Measurements from ENCODE around the gene POMT2. TPM values are rescaled to one million over a fixed set of nuclear protein-coding genes. Genes with fewer than 3 reads are reported as not detected.

POMT2 gene
- total RNA-seq, 1 experiment from 2014 or later = 11.7 TPM

DNA sequence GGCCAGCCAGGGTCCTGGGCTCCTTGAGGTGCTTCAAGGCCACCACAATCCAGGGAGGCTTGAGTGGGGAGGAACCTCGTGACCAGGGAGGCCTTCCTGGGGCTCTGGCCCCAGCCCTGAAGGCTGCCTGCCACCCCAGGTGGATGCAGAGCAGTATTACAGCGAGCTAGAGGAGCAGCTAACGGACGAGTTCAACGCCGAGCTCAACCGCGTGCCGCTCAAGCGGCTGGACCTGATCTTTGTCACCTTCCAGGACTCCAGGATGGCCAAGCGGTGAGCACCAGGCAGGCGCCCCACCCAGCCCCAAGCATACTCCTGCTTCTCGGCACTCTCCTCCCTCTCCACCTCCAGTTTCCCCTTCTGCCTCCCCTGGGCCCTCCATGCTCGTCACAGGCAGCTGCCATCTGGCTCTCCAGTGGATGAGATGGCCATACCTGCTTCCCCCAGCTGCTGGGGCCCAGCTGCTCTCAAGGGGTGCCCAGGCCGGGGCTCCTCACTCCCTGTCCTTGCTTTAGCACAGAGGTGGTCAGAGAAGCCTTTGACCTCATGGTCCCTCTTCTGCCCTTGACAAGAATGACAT is 80.3 kb downstream of the POMT2 start:
- no peak for DNase-seq (ENCODE audit: low read depth)

DNA sequence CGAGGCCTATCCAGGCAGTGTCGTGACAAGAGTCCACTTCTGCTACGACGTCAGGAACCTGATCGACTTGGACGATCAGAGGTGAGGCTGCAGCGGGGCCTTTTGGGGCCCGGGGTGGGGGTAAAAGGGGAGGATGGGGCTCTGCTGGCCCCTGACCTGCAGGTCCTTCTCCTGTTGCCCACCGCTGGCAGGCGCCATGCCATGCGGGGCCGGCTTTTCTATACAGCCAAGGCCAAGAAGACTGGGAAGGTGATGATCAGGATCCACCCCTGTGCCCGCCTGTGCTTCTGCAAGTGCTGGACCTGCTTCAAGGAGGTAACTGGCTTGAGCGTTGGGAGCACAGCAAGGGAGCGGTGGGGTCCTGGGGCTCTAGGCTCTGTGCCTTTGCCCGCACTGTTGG is 81.3 kb downstream of the POMT2 start:
- no peak for DNase-seq (ENCODE audit: low read depth)

DNA sequence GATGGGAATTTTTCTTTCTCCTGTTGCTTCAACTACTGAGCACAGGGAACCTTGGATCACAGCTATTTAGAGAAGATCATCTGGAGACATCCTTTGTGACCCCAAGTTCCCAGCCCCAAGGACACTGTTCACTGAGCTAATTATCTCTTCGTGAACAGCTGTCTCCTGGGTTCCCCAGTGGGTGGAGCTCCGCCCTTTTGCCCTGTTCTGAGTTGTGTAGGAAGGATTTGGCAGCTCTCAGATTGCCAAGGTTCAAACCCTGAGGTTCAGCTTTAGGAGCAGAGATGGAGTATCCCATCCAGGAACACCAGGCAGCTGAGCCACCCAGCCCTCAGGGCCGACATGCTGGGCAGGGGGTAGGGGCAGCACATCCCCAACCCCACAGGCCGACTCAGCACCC is 81.7 kb downstream of the POMT2 start:
- DNase-seq (ENCODE audit: low read depth) = no peak

DNA sequence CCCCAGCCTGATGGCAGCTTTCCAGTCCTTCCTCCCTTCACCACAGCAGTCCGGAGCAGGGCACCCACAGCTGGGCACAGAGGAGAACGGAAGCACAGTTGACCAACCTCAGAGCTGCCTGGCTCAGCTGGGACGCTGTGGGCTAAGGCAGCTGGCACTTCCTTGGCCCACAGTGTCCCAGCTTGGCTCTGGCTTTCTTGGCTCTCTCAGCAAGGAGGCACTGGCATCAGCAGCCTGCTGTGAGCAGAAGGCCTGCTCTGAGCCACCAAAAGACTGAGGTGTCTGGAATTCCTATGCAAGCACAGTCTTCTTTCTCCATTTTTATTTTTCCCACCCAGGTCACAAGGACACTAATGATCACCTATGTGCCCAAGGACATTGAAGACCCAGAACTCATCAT is 82.3 kb downstream of the POMT2 start:
- no peak for DNase-seq (ENCODE audit: low read depth)

DNA sequence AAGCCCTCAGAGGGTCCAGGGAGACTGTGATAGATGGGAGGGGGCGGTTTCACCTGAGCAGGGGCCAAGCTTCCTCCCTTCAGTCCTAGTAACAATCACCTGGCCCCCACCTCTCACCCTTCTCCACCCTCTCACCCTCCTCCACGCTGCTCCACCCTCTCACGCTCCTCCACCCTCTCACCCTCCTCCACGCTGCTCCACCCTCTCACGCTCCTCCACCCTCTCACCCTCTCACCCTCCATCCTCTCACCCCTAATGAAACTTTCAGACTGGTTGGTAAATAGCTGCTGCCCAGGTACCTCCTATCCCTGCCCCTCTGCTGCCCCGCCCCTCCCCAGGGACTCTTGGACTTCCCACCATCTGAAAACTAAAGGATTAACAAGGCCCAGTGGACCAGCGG is 83.9 kb downstream of the POMT2 start:
- no peak for DNase-seq (ENCODE audit: low read depth)

DNA sequence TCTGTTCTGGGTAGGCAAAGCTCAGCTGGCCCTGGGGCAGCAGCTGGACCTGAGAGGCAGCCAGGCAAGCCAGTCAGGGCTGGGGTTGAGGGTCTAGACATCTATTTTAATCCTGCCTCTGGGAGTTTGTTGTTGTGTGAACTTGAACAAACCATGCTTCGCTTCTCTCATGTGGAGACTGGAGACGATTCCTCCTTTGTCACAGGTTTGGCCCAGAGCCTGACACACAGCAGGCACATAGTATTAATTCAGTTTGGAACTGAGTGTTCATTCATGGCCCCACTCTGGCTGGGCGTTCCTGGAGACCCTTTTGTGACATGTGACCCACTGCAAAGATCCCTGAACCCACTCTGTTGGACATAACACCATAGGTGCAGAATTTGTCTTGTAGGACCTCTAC is 89.0 kb downstream of the POMT2 start:
- DNase-seq (ENCODE audit: low read depth) = no peak

DNA sequence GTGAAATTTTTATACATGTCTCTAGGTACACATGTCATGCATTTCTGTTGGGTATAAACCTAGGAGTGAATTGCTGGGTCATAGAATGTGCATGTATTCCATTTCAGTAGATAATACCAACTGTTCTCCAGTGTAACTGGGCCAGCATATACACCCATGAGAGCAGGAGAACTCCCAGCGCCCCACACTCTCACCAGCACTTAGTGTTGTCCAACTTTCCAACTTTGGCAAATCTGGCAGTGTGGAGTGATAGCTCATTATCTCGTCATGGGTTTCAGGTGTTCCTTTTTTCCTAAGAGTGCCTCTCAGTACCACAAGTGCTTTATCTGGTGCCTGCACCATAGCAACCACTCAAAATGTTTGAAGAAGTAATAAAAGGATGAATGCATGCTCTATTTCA is 89.8 kb downstream of the POMT2 start:
- no peak for DNase-seq (ENCODE audit: low read depth)

DNA sequence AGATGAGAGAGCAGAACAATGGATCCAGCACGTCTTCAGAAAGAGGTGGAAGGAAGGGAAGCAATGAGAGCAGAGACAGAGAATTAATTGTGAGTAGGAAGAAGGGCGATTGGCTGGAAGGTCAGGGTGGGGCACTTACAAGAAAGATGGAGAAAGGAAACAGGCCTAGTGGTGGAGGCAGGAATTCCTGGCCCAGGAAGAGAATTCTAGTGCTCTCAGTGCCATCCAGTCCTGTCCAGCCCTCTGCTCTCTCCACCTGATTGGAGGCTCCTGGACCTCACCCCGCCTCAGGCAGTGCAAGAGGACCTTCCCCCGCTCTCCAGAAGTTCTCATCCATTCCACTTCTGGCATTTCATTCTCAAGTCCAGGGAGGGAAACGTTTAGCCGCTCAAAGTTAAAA is 92.6 kb downstream of the POMT2 start:
- DNase-seq (ENCODE audit: low read depth) = no peak

DNA sequence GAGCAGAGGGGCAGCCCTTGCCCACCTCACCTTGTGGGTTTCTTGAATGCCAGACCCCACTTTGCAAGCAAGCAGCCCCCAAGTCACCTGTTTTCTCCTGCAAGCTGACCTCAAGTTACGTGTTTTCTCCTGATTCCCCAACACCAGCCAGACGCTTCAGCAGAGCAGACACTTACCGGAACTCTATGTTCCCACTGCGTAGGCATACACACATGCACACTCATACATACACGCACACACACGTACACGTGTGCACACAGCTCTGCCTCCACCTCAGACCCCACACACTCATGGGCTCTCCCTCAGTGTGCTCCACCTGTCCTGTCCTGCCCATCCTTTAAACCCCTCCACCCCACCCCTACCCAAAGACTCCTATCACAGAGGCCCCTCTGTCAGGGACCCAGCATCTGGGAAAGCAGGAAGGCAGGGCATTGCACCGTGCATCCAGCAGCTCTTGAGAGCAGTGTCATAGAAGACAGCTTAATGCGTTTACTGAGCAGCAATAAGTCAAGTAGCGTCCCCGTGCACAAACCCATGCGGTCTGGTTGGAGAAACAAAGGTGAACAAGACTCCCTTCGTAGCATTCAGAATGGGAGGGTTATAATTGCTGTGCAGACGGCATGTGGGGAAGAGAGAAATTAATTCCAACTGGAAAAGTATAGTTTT is 94.7 kb downstream of the POMT2 start:
- no peak for DNase-seq (ENCODE audit: low read depth)

DNA sequence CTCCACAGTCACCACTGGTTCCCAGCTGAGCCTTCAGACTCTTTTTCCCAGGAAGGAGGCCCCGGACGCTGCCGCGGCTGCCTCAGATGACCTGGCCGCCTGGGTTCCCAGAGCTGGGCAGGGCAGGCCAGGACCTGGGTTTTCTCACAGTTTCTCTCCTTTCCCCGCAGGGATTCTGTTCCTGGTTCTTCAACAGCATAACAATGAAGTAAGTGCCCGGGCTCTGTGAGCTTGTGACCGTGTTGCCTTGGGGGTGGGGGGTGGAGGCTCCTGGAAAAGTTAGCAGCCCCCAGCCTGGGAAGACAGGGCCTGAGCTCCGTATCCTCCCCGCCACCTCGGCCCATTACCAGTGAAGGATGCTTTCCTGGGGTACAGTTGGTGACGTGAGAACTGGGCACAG is 95.4 kb downstream of the POMT2 start:
- no peak for DNase-seq (ENCODE audit: low read depth)

Other genes with a start within 250 kb of the POMT2 start
- 12.7 and 15.6 TPM in 2 replicates for gene CIPC, start 222.6 kb downstream of the POMT2 start, total RNA-seq (2014; rRNA removed; shearing (Covaris generic))
- gene ZDHHC22, start 179.1 kb downstream of the POMT2 start, total RNA-seq (2014; rRNA removed; shearing (Covaris generic)) = not detected in 2 replicates
- gene TMEM63C, start 139.1 kb downstream of the POMT2 start, total RNA-seq (2014; rRNA removed; shearing (Covaris generic)) = 0.06 and 0.63 TPM in 2 replicates
- gene NGB, start 49.7 kb downstream of the POMT2 start, total RNA-seq (2014; rRNA removed; shearing (Covaris generic)) = not detected in 2 replicates
- gene GSTZ1, start 153 bp upstream of the POMT2 start, total RNA-seq (2014; rRNA removed; shearing (Covaris generic)) = 48.9 and 78.4 TPM in 2 replicates
- 15.4 and 17.2 TPM in 2 replicates for gene TMED8, start 56.2 kb upstream of the POMT2 start, total RNA-seq (2014; rRNA removed; shearing (Covaris generic))
- gene SAMD15, start 56.5 kb upstream of the POMT2 start, total RNA-seq (2014; rRNA removed; shearing (Covaris generic)) = 3.0 and 4.5 TPM in 2 replicates
- gene NOXRED1, start 102.6 kb upstream of the POMT2 start, total RNA-seq (2014; rRNA removed; shearing (Covaris generic)) = 1.3 and 1.4 TPM in 2 replicates
- gene VIPAS39, start 136.7 kb upstream of the POMT2 start, total RNA-seq (2014; rRNA removed; shearing (Covaris generic)) = 28.4 and 30.2 TPM in 2 replicates
- 440 and 534 TPM in 2 replicates for gene AHSA1, start 137.2 kb upstream of the POMT2 start, total RNA-seq (2014; rRNA removed; shearing (Covaris generic))
- gene ISM2, start 177.9 kb upstream of the POMT2 start, total RNA-seq (2014; rRNA removed; shearing (Covaris generic)) = 1.3 TPM in 1 of 2 replicates, not detected in the other

All from Daoy (cell line).